Measurements from ENCODE around the gene AARSD1.
"Not testable (repeated sequence)": the region's sequence is repeated elsewhere in the genome, so short reads cannot be mapped to it uniquely, and the experiment has no call there.

Gene AARSD1

DNA sequence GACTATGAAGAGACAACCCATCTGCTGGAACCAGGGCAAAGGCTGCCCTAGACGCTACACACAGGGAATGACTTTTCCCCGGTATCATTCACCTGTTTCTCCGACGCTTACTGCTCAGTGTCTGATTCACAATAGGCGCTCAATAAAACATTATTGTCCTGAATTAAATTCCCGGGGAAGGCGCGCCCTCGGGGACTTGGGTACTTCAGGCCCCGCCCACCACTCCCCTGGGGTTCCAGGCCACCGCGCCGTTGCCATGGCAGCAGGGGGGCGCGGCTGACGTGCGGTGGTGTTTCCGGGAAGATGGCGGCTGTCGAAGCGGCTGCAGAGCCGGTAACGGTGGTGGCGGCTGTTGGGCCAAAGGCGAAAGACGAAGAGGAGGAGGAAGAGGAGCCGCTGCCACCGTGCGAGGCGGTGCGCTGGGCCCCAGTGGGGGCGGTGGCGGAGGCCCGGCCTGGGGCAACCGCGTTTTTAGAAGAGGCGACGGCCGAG is 16.1 kb upstream of the AARSD1 start, which contains the start of gene RUNDC1:
Gene RUNDC1, plus strand, starts transcription at position 292 of the 492 bp plus-strand sequence. Its CDS starts 12 bp downstream, at position 304.
- peak; percentile 57 for DNase-seq

DNA sequence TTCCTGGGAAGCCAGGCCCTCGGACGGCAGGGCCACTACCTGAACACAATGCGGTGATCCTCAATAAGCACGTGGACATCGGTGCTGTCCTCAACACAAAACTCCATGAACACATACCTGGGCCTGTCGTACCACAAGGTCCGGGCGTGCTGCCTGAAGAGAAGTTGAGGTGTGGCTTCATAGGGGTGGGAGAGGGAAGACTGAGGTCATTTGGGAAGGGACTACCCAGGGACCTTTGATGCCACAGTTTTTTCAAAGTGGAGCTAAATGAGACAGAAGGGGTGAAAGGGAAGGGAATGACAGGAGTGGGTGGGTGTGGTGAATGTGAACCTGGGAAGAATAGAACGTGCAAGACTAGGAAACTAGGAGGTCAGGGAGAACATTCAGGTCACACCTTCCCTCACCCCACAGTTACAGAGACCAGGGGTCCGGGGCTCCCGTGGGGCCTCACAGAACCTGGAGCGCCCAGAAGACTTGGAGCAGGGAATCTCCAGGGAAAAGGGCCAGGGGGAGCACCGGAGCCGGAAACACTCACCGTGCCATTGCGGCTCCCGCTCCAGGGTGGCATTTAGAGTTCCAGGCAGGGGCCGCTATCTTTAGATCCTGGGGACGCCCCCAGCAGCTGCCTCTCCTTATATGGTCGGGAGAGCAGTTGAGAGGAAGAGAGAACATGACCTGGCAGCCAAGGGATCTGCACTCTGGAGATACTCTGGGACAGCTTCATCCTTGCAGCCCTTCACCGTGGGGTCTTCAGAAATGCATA is 15.4 kb upstream of the AARSD1 start, which contains the start of gene PTGES3L:
Gene PTGES3L, minus strand, starts transcription at position 570 of the 763 bp plus-strand sequence. Its CDS starts 27 bp downstream, at position 543.
- DNase-seq, result peak; percentile 63

DNA sequence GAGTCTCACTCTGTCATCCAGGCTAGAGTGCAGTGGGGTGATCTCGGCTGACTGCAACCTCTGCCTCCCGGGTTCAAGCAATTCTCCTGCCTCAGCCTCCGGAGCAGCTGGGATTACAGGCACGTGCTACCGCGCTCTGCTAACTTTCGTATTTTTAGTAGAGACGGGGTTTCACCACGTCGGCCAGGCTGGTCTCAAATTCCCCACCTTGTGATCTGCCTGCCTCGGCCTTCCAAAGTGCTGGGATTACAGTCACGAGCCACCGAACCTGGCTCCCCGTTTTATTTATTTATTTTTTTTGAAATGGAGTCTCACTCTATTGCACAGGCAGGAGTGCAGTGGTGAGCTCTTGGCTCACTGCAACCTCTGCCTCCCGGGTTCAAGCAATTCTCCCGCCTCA is 11.4 kb upstream of the AARSD1 start:
- DNase-seq, result not testable (repeated sequence)

DNA sequence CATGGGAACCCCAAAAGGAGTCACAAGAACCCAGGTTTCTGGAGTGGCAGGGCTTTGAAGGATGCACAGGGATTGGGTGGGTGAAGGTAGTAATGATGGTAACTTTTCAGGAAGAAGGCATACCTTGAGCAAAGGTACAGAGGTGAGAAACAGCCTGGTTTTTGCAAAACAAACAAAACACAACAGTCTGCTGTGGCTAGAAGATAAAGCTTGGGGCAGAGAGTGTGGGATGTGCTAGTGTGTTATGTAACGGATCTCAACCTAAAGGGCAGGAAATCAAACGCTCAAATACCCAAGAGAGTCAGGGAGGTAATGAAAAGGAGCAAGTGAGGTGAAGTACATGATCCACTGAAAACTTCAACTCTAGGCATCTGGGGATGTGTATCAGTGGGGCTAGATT is 11.0 kb upstream of the AARSD1 start:
- no peak for DNase-seq

DNA sequence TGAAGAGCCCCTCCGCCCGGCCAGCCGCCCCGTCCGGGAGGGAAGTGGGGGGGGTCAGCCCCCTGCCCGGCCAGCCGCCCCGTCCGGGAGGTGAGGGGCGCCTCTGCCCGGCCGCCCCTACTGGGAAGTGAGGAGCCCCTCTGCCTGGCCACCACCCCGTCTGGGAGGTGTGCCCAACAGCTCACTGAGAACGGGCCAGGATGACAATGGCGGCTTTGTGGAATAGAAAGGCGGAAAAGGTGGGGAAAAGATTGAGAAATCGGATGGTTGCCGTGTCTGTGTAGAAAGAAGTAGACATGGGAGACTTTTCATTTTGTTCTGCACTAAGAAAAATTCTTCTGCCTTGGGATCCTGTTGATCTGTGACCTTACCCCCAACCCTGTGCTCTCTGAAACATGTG is 9.1 kb upstream of the AARSD1 start:
- not testable (repeated sequence) for DNase-seq

DNA sequence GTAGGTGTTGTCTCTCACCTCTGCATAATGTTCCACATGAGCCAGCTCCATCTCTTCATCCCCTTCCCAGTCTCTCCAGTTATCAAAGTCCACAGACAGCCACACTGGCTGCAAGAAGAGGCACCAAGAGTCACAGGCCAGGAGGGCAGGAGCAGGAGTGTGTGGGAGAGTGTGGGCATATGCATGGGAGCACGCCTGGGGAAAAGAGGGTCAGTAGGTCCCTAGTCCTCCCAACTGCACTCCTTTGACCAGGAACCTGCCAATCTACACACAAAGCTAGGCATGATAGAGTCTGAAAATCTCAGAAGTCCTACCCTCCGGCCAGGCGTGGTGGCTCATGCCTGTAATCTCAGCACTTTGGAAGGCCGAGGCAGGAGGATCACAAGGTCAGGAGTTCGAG is 7.3 kb upstream of the AARSD1 start:
- DNase-seq, result no peak

DNA sequence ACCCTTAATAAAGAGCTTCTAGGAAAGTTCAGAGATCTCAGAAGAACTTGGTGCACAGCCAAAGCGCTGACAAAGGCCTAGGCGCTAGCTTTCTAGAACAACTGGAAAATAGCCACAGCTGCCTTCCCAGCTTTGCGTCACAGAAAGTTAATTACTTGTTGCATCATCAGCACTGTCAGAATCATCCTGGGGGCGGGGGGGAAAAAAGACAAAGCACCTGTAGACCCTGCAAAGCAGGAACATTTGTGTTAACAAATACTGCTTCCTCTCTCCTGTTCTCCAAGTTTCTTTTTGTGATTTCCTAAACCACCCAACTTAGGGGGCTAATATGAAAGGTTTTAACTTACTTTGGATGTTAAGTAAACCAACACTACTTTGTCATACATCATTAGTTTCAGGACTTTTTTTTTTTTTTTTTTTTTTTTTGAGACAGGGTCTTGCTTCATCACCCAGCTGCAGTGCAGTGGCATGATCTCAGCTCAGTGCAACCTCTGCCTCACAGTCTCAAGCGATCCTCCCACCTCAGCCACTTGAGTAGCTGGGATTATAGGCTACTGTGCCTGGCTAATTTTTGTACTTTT is 4.8 kb upstream of the AARSD1 start:
- no peak for DNase-seq

DNA sequence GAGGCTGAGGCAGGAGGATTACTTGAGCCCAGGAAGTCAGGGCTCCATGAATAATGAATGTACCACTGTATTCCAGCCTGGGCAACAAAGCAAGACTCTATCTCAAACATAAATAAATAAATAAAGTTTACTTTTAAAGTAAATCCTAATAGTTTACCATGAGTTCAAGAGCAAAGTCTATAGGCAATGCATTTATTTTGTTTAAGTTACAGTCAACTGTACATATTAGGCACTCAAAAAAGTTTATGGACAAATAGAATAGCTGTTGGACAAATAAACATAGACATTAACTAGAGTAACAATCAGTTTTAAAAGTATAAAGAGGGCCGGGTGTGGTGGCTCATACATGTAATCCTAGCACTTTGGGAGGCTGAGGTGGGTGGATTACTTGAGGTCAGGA is 3.7 kb upstream of the AARSD1 start:
- no peak for DNase-seq

DNA sequence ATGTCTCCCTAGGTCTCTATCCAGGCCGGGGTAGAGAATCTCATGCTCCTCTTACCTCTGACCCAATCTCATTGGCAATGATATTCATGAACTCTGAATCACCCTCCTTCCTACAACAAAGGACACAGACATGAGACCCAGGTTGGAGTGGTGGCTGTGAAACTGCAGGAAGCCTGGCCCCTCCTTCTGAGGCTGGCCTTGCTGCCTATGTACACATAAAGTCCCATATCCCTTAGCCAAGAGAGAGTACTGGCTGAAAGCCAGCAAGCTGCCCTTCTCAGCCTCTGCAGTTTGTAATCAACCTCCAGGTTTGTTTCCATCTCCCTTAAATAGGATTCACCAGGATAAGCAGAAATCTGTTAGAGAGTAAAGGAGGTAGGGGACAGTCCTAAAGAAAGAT is 10.6 kb downstream of the AARSD1 start:
- DNase-seq, result no peak

DNA sequence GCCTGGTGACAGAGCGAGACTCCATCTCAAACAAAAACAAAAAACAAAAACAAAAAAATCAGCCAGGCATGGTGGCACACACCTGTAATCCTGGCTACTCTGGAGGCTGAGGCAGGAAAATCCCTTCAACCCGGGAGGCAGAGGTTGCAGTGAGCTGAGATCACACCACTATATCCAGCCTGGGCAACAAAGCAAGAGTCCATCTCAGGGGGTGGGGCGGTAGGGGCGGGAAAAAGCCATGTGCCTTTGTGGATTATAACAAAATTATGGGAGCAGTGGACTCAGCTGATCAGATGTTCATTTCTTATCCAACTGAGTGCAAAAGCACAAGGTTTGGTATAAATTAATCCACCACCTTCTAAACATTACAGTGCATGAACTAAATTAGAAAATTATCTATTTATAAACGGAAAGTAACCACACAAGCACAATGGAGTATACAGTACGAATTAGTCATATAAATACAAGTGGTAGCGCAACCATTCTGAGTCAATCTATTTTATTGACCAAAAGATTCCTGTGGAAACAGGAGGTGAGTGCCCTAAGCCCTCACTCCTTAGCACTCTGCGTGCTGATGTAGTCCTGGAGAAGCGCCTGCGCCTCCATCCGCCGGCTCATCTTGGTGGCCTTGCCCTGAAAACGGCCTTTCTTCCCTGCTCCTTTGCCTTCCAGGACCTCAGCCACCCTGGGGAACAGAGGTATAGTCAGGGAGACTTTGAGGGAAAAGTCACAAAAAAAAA is 14.0 kb downstream of the AARSD1 start:
- DNase-seq, result no peak

DNA sequence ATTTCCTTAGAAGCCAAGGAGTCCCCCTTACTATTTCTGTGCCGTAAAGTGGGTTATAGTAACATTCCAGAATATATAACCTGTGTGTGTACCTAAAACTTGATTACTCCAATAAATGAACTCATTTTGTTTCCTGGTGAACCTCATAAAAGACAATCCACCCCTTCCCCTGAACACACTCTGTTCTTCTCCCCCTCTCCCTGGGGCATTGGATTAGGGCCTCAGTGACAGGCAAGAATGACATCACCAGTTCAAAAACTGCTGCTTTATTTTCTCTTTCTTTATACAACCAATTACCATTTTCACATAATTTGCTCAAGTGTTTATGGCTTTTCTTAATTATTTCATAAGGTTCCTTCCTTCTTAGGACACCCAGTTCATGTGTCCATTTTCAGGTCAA is 17.4 kb downstream of the AARSD1 start:
- DNase-seq, result no peak

DNA sequence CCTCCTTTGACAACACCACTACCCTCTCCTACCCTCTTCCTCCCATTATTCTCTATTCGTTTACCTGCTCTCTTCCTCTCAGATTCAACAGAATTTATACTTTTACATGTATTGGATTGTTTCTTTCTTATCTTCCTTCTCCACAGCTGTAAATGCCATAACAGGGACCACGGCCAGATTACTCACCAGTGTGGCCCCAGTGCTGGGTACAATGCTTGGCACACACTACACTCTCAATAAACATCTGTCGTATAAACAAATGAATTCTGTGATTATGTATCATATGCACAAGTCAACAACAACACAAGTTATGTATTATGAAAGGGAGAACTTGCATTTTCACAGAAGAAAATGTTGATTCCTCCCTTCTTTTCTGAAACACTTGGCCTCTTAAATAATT is 20.0 kb downstream of the AARSD1 start:
- DNase-seq, result no peak

DNA sequence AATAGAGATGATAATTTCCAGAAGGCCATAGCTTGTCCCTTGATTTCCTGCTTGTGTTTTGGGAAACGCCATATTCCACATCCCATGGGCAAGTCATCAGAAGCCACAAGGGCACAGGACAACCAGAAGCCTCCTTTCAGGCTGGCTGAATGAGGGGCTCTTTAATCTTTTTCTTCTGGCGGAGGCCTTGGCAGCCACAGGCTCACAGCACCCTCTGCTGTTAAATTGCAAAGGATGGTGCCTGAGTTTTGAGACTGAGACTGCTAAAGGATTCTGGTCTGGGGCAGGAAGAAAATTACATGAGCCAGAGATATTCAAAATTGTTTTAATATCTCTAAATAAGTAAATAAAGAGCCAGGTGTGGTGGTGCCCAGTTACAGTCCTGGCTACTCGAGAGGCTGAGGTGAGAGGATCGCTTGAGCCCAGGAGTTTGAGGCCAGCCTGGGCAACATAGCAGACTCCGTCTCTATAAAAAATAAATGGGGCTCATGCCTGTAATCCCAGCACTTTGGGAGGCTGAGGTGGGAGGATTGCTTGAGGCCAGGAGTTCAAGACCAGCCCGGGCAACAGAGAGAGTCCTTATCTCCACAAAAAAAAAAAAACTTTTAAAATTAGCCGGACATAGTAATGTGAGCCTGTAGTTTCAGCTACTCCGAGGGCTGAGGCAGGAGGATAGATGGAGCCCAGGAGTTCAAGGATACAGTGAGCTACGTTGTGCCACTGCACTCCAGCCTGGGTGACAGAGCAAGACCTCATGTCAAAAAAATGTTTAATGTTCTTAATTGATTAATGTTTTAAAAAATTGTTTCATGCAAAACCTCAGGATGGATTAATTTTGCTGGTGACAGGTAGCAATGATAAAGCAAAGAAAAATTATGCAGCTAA is 26.3 kb downstream of the AARSD1 start:
- DNase-seq, result peak; percentile 54

DNA sequence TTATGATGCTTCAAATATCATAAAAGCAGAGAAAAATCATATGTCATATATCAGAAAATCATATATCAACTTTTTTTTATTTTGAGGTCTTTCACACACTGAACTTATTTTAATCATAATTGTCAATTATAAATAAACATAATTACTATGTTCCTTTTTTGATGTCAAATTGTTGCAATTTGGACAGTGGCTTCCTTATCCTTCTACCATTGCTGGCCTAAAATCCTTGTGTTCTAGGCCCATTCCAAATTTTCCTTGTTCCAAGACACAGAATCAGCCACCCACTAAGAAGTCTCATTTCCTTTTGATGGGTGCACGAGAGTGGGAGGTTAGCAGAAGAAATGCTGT is 34.8 kb downstream of the AARSD1 start:
- DNase-seq, result no peak

DNA sequence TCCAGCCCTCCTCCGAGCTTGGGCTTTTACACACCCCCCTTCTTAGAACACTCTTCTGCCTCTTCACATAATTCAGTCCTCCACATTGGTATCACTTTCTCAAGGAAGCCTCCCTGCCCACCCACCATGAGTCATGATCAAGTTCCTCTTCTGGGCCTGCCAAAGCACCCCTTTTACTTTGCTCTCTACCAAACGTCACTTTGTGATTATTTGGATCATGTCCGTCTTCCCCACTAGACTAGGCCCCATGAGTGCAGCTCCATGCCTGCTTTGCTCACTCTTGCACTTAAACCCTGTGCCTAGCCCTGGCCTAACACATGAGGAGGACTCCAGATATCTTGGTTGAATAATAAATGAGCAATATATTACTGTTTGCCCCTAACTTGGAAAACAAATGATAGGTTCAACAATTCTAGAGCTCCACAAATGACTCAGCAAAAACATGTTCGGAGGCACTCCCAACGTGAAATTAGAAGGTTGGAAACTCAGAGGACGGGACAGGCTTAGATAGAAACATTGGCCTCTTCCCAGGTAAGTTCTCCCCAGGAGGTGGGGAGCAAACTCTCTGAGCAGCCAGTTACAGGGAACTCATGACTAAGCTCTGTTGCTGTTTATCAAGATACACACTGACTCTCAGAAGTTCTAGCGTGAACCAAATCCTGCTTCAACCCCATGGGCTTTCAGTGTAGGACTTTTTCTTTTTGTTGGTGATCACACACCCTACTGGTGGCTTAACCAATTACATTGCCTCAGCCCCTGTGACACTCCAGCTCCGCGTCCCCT is 35.3 kb downstream of the AARSD1 start:
- DNase-seq, result peak; percentile 10

DNA sequence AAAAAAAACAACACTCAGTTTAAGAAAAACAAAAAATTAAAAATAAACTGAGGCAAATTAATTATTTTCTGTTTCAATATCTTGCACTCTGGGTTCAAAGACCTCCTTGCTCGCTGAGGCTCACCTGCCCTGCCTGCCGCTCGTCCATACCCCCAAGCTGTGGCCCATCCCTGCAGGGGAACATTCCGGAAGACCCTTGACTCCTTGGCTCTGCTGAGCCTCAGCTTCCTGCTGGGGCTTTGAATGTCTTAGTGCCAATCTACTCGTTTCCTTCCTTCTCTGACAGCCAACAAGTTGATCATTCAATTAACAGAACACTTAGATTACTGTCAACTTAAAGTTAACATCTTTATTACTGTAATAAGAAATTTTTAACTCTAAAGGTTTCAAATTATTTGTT is 39.4 kb downstream of the AARSD1 start:
- no peak for DNase-seq

DNA sequence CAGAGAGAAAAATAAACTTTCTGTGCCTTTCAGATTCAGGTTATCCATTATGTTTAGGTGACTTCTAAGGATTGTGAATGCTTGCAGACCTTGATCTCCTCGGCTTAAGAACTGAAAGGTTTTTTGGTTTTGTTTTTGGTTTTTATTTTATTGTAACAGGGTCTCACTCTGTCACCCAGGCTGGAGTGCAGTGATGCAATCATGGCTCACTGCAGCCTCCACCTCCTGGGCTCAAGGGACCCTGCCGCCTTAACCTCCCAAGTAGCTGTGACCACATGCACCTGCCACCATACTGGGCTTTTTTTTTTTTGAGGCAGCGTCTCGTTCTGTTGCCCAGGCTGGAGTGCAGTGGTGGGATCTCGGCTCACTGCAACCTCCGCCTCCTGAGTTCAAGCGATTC is 40.8 kb downstream of the AARSD1 start:
- DNase-seq, result not testable (repeated sequence)

DNA sequence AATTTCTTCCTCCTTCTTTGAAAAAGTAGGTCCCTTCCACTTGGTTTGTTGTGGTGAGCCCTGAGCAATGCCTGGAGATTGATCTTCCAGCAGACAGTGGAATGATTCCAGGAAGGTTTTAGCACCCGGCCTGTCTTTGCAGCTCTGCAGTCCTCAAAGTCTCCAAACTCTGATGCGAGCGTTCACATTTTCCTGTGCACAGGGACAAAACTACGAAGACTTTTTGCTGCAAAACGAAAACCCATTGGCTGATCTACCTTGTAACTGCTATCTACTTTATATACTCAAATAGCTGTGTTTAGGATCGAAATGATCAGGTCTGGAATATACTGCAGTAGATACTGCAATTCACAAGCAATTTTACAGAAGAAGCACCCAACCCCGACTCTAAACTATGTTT is 42.0 kb downstream of the AARSD1 start:
- DNase-seq, result no peak

DNA sequence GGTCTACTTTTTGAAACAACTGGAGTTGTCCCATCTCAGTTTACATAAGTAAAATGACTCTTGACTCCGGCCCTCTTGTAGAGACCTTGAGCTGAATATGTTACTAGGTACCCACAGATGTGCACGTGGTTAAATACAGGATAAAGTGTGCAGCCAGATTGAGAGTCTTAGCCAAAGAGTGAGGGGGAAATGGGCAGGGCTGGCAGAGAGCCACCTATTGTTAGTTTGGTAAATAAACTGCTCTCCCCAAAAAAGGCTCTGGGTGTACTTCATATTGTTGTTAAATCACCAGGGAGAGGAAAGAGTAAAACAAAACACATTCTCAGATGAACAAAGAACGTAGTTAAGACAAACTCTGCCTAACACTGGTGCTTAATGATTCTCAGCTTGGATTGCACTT is 43.3 kb downstream of the AARSD1 start:
- no peak for DNase-seq

DNA sequence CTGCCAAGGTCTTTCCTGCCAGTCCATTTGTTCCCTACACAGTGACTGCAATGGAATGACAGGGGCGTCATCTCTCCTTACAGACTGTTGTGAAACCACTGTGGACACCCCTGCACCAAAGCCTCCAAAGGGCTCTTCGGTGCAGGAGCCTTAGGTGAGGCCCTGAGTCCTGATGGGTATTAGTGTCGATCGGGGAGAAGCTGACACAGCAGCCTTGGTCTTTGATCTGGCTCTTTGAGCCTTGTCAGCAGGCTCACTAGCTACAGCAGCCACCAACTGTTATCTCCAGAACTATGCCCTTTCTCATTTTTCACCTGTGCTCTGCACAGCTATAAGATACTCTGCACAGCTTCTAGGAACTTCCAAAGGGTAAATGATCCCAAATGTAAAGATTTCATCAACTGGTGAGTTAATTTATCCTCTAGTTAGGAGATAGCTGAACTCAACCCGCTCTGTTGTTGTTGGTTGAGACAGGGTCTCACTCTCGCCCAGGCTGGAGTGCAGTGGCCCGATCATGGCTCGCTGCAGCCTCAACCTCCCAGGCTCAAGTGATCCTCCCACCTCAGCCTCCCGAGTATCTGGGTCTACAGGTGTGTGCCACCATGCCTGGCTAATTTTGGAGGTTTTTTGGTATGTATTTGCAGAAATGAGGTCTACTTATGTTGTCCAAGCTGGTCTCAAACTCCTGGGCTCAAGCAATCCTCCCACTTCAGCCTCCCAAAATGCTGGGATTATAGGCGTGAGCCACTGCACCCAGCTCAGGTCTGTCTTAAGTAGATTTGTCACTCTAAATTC is 44.0 kb downstream of the AARSD1 start:
- DNase-seq, result no peak

DNA sequence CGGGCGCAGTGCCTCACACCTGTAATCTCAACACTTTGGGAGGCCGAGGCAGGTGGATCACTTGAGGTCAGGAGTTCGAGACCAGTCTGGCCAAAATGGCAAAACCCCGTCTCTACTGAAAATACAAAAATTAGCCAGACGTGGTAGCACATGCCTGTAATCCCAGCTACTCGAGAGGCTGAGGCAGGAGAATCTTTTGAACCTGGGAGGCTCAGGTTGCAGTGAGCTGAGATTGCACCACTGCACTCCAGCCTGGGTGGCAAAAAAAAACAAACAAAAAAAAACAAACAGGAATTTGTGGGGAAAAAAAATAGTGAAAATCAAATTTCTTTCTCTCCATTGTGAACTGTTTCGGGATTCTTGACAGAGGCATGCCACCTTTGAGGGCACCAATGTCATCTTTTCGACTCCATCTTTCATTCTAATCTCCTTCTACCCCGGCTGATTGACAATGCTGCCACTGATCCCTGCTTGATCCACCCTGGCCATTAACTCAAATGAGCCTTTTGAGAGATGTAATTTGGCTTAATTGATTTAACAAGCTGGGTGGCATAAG is 44.7 kb downstream of the AARSD1 start:
- DNase-seq, result not testable (repeated sequence)
